Esophagus squamous epithelium (tissue), 4 donors: ENCODE results near the gene UTP3.

Source experiments
- CTCF ChIP-seq, 6 experiments: fragments of 450-650 bp in 4 of 6; fragments of 200-600 bp in 2 of 6; sonication (generic) in 2 of 6; IDR thresholded peaks; one replicate each; pipeline ENCODE4 v1.5.1; 2016 to 2019; ENCODE audit warnings: antibody characterized with exemption in 6 of 6, mild to moderate bottlenecking in 4 of 6, moderate library complexity in 4 of 6
- POLR2A ChIP-seq, 4 donors: fragments of 450-650 bp; IDR thresholded peaks; one replicate each; pipeline ENCODE4 v1.6.1; 2017; ENCODE audit warnings: antibody characterized with exemption in 4 of 4, mild to moderate bottlenecking in 4 of 4, moderate library complexity in 3 of 4

- TF ChIP-seq POLR2A (IDR thresholded peaks at IDR 0.05) (no peak), CTCF (IDR thresholded peaks at IDR 0.05) (no peak)
Observed at GRCh38 chr4:70660106-70660505, 28.2 kb upstream of the UTP3 start.
